Endothelial cell (in vitro differentiated cells): ENCODE measurements around the gene RUNX2. TPM values are rescaled to one million over a fixed set of nuclear protein-coding genes. Genes with fewer than 3 reads are reported as not detected.

Source experiments
- DNase-seq: peaks from one replicate; pipeline ENCODE4 v3.0.0; 2021; ENCODE audit warnings: low spot score
- H3K27ac Mint-ChIP-seq: one replicate; pipeline ENCODE4 v1.8.0; 2021; ENCODE audit warnings: mixed read lengths, inconsistent platforms; ENCODE audit not compliant: unreplicated experiment
- H3K27me3 Mint-ChIP-seq: one replicate; pipeline ENCODE4 v1.8.0; 2021; ENCODE audit warnings: mild to moderate bottlenecking, moderate library complexity, mixed read lengths, inconsistent platforms; ENCODE audit not compliant: unreplicated experiment
- H3K36me3 Mint-ChIP-seq: one replicate; pipeline ENCODE4 v1.8.0; 2021; ENCODE audit warnings: mild to moderate bottlenecking, low read depth, mixed read lengths, inconsistent platforms; ENCODE audit not compliant: unreplicated experiment
- H3K4me1 Mint-ChIP-seq: one replicate; pipeline ENCODE4 v1.8.0; 2021; ENCODE audit warnings: mild to moderate bottlenecking, mixed read lengths, inconsistent platforms; ENCODE audit not compliant: unreplicated experiment
- H3K4me3 Mint-ChIP-seq: one replicate; pipeline ENCODE4 v1.8.0; 2021; ENCODE audit warnings: mild to moderate bottlenecking, mixed read lengths, inconsistent platforms; ENCODE audit not compliant: unreplicated experiment
- H3K9me3 Mint-ChIP-seq: one replicate; pipeline ENCODE4 v1.8.0; 2021; ENCODE audit warnings: mixed read lengths, inconsistent platforms; ENCODE audit not compliant: unreplicated experiment
- CTCF ChIP-seq: fragments of 200-600 bp; sonication (generic); IDR thresholded peaks from one replicate; pipeline ENCODE4 v1.5.0; 2021; ENCODE audit warnings: antibody characterized with exemption; ENCODE audit not compliant: unreplicated experiment
- total RNA-seq: library from RNA; stranded (reverse); fragmentation: NEBNext Ultra II Directional; extraction: Animal tissue kit (Norgen Biotek cat#: 25700); gene quantifications from one replicate; pipeline ENCODE4 v1.2.1, GENCODE V29; 2021; ENCODE audit not compliant: unreplicated experiment

RUNX2 gene
- total RNA-seq, 1 donor from 2014 or later, result 1.8 TPM

- Mint-ChIP-seq H3K27me3 (no peaks in the 10 kb centered on the region), H3K4me3 (no peak overlapping the region), H3K4me1 (no peaks in the 10 kb centered on the region), H3K36me3 (no peaks in the 10 kb centered on the region), H3K9me3 (no peaks in the 10 kb centered on the region), H3K27ac (no peak overlapping the region)
- no peak for TF ChIP-seq CTCF
- DNase-seq, result no peak
Measured at GRCh38 chr6:45411959-45412358, 83.8 kb downstream of the RUNX2 start.

GRCh38 chr6:45415315-45415714 lies 87.2 kb downstream of the RUNX2 start:
- Mint-ChIP-seq H3K27ac (no peak overlapping the region), H3K4me3 (no peak overlapping the region), H3K9me3 (no peaks in the 10 kb centered on the region), H3K36me3 (no peaks in the 10 kb centered on the region), H3K4me1 (peaks cover 7% of the 10 kb centered on the region), H3K27me3 (peaks cover 4% of the 10 kb centered on the region)
- DNase-seq, result no peak
- no peak for TF ChIP-seq CTCF

- peaks cover 4% of the 10 kb centered on the region for H3K27me3 Mint-ChIP-seq
- no peak overlapping the region for H3K4me3 Mint-ChIP-seq
- no peaks in the 10 kb centered on the region for H3K36me3 Mint-ChIP-seq
- peaks cover 11% of the 10 kb centered on the region for H3K4me1 Mint-ChIP-seq
- no peak for DNase-seq
- no peak overlapping the region for H3K27ac Mint-ChIP-seq
- H3K9me3 Mint-ChIP-seq, result no peaks in the 10 kb centered on the region
- no peak for TF ChIP-seq CTCF
Measured at GRCh38 chr6:45415788-45416518, 87.8 kb downstream of the RUNX2 start.

GRCh38 chr6:45416700-45417099 lies 88.6 kb downstream of the RUNX2 start:
- no peak overlapping the region for H3K4me3 Mint-ChIP-seq
- no peak overlapping the region for H3K27ac Mint-ChIP-seq
- no peak for TF ChIP-seq CTCF
- peaks cover 11% of the 10 kb centered on the region for H3K4me1 Mint-ChIP-seq
- no peak for DNase-seq
- H3K36me3 Mint-ChIP-seq, result no peaks in the 10 kb centered on the region
- H3K27me3 Mint-ChIP-seq, result peaks cover 8% of the 10 kb centered on the region
- no peaks in the 10 kb centered on the region for H3K9me3 Mint-ChIP-seq

GRCh38 chr6:45417436-45417835 lies 89.3 kb downstream of the RUNX2 start:
- Mint-ChIP-seq H3K36me3 (no peaks in the 10 kb centered on the region), H3K4me1 (peaks cover 11% of the 10 kb centered on the region), H3K27ac (no peak overlapping the region), H3K4me3 (no peak overlapping the region), H3K9me3 (no peaks in the 10 kb centered on the region), H3K27me3 (peaks cover 8% of the 10 kb centered on the region)
- no peak for TF ChIP-seq CTCF
- no peak for DNase-seq
